Measurements from ENCODE around the gene LYSMD3.

- no peak for TF ChIP-seq CTCF (IDR thresholded peaks at IDR 0.05 in 2 of 3, conservative IDR thresholded peaks at IDR 0.05 in 1 of 3; ENCODE audit: control insufficient read depth in 2 of 3, extremely low read depth in 1 of 3, insufficient read depth in 1 of 3, low read depth in 3 of 3, low read length in 3 of 3)
- TF ChIP-seq TCF3 (IDR thresholded peaks at IDR 0.05; ENCODE audit: borderline replicate concordance, insufficient read depth, low read depth, low read length), result no peak
- TF ChIP-seq POLR2A (IDR thresholded peaks at IDR 0.05; ENCODE audit: low read depth, low read length), result no peak
- no peak for TF ChIP-seq CREM (IDR thresholded peaks at IDR 0.05; ENCODE audit: low read depth)
Observed at GRCh38 chr5:90545511-90545910, 16.1 kb upstream of the LYSMD3 start.
